H1 (cell line): ENCODE data around the gene NLRP1. TPM values are rescaled to one million over a fixed set of nuclear protein-coding genes. Genes with fewer than 3 reads are reported as not detected.
"Not testable (repeated sequence)": the region's sequence is repeated elsewhere in the genome, so short reads cannot be mapped to it uniquely, and the experiment has no call there.

Experiments
- CTCF ChIA-PET: fragments of 300-600 bp; sonication (Branson Sonifier 250); formaldehyde crosslinking; loops from one replicate; lab custom pipeline; 2021; ENCODE audit not compliant: partially characterized antibody; lab: Charles Lee
- POLR2A ChIA-PET: fragments of 300-600 bp; sonication (Branson Sonifier 250); formaldehyde crosslinking; loops from one replicate; lab custom pipeline; 2021; ENCODE audit warnings: inconsistent platforms; ENCODE audit not compliant: partially characterized antibody; lab: Charles Lee
- DNase-seq, 2 experiments: peaks; one replicate each; pipeline versions ENCODE4 v3.0.0 to v3.0.0-alpha.2; 2010 to 2022; ENCODE audit warnings: low spot score in 2 of 2, low read depth in 1 of 2, mixed read lengths in 1 of 2
- FAIRE-seq: peaks from 2 replicates; lab custom pipeline; 2011; peaks lifted over from hg19 to GRCh38; lab: Jason Lieb, UNC
- H2AFZ ChIP-seq: 2 replicates; pipeline ENCODE4 v1.8.1; 2012; ENCODE audit warnings: low read length, inconsistent platforms
- H2AK5ac ChIP-seq: 2 replicates; pipeline ENCODE4 v1.6.1; 2013; ENCODE audit warnings: low read depth, low read length
- H2BK120ac ChIP-seq: replicated peaks from 2 replicates; pipeline ENCODE3; 2013; ENCODE audit warnings: low read depth, low read length, inconsistent platforms
- H2BK12ac ChIP-seq: 2 replicates; pipeline ENCODE4 v1.6.1; 2013; ENCODE audit warnings: low read depth, low read length
- H2BK15ac ChIP-seq: 2 replicates; pipeline ENCODE4 v1.6.1; 2013; ENCODE audit warnings: low read length
- H2BK20ac ChIP-seq: 2 replicates; pipeline ENCODE4 v1.6.1; 2013; ENCODE audit warnings: low read length
- H2BK5ac ChIP-seq: 2 replicates; pipeline ENCODE4 v1.6.1; 2013; ENCODE audit warnings: low read depth, low read length
- H3K14ac ChIP-seq: 2 replicates; pipeline ENCODE4 v1.6.1; 2013; ENCODE audit warnings: inconsistent platforms; ENCODE audit not compliant: insufficient read length
- H3K18ac ChIP-seq: 2 replicates; pipeline ENCODE4 v1.6.1; 2013; ENCODE audit warnings: low read length; ENCODE audit errors: extremely low read depth
- H3K23ac ChIP-seq: 2 replicates; pipeline ENCODE4 v1.6.1; 2013; ENCODE audit warnings: inconsistent platforms; ENCODE audit not compliant: insufficient read length
- H3K23me2 ChIP-seq: 2 replicates; pipeline ENCODE4 v1.6.1; 2013; ENCODE audit warnings: low read depth, low read length
- H3K27ac ChIP-seq: 2 replicates; pipeline ENCODE4 v1.6.1; 2011; ENCODE audit warnings: low read depth, low read length, inconsistent platforms
- H3K27me3 ChIP-seq, 4 experiments: replicated peaks in 1 of 4; 1 replicate in 1 of 4; 2 replicates in 3 of 4; pipeline versions ENCODE4 v1.6.1 to v1.8.1; 2011 to 2013; ENCODE audit warnings: low read length in 3 of 4, mild to moderate bottlenecking in 3 of 4, inconsistent platforms in 2 of 4, mixed read lengths in 2 of 4, moderate library complexity in 1 of 4; ENCODE audit not compliant: control insufficient read depth in 3 of 4, insufficient read depth in 3 of 4; ENCODE audit errors: extremely low read depth in 1 of 4
- H3K36me3 ChIP-seq, 4 experiments: 2 replicates each; pipeline versions ENCODE4 v1.6.1 to v1.8.1; 2011 to 2013; ENCODE audit warnings: mild to moderate bottlenecking in 4 of 4, low read length in 3 of 4, moderate library complexity in 2 of 4, control low read depth in 1 of 4, inconsistent platforms in 1 of 4; ENCODE audit not compliant: insufficient read depth in 4 of 4, control insufficient read depth in 2 of 4
- H3K4ac ChIP-seq: replicated peaks from 2 replicates; pipeline ENCODE3; 2013; ENCODE audit warnings: low read length, low read depth, mixed read lengths, inconsistent platforms; ENCODE audit not compliant: insufficient read length
- H3K4me1 ChIP-seq, 4 experiments: replicated peaks in 1 of 4; 1 replicate in 1 of 4; 2 replicates in 3 of 4; pipeline versions ENCODE4 v1.6.1 to v1.8.1; 2011 to 2013; ENCODE audit warnings: low read length in 3 of 4, inconsistent platforms in 2 of 4, mixed read lengths in 1 of 4; ENCODE audit not compliant: insufficient read depth in 4 of 4, control insufficient read depth in 3 of 4
- H3K4me2 ChIP-seq, 2 experiments: 2 replicates each; pipeline versions ENCODE4 v1.6.1 to v1.8.1; 2011 to 2013; ENCODE audit warnings: low read depth in 2 of 2, low read length in 2 of 2, control low read depth in 1 of 2, inconsistent platforms in 1 of 2, mild to moderate bottlenecking in 1 of 2; ENCODE audit not compliant: insufficient read depth in 1 of 2
- H3K4me3 ChIP-seq, 4 experiments: fragments of 200-600, 300-600 bp in 1 of 4; sonication (generic), shearing (Covaris generic), sonication (Bioruptor Twin) in 1 of 4; 2 replicates each; pipeline versions ENCODE4 v1.5.1 to v1.8.1; 2011 to 2016; ENCODE audit warnings: low read length in 4 of 4, low read depth in 3 of 4, control low read depth in 2 of 4, inconsistent platforms in 2 of 4, mild to moderate bottlenecking in 2 of 4, mixed read lengths in 1 of 4, moderate library complexity in 1 of 4; ENCODE audit not compliant: insufficient read depth in 2 of 4; ENCODE audit errors: extremely low read depth in 1 of 4
- H3K56ac ChIP-seq: replicated peaks from 2 replicates; pipeline ENCODE3; 2013; ENCODE audit warnings: low read depth, mild to moderate bottlenecking, mixed read lengths, low read length, inconsistent platforms; ENCODE audit not compliant: insufficient read length
- H3K79me1 ChIP-seq: 2 replicates; pipeline ENCODE4 v1.6.1; 2013; ENCODE audit warnings: low read depth, low read length, control low read depth
- H3K79me2 ChIP-seq, 2 experiments: 2 replicates each; pipeline versions ENCODE4 v1.6.1 to v1.8.1; 2012 to 2013; ENCODE audit warnings: low read length in 2 of 2, mild to moderate bottlenecking in 2 of 2, inconsistent platforms in 1 of 2; ENCODE audit not compliant: insufficient read depth in 2 of 2, control insufficient read depth in 1 of 2
- H3K9ac ChIP-seq, 4 experiments: replicated peaks in 1 of 4; 1 replicate in 1 of 4; 2 replicates in 3 of 4; pipeline versions ENCODE4 v1.6.1 to v1.8.1; 2011 to 2013; ENCODE audit warnings: low read depth in 3 of 4, low read length in 3 of 4, control low read depth in 2 of 4, mild to moderate bottlenecking in 2 of 4, moderate library complexity in 2 of 4, inconsistent platforms in 1 of 4; ENCODE audit errors: extremely low read depth in 1 of 4
- H3K9me3 ChIP-seq, 2 experiments: 2 replicates each; pipeline versions ENCODE4 v1.6.1 to v1.8.1; 2012 to 2013; ENCODE audit warnings: mild to moderate bottlenecking in 2 of 2, moderate library complexity in 2 of 2, control low read depth in 1 of 2, inconsistent platforms in 1 of 2, low read depth in 1 of 2, low read length in 1 of 2, mixed read lengths in 1 of 2; ENCODE audit not compliant: insufficient read depth in 2 of 2
- H4K20me1 ChIP-seq, 2 experiments: replicated peaks in 1 of 2; 2 replicates each; pipeline versions ENCODE3 to v1.8.1; 2011 to 2013; ENCODE audit warnings: inconsistent platforms in 2 of 2, low read length in 2 of 2, mild to moderate bottlenecking in 1 of 2; ENCODE audit not compliant: insufficient read depth in 2 of 2, control insufficient read depth in 1 of 2
- H4K5ac ChIP-seq: 2 replicates; pipeline ENCODE4 v1.6.1; 2013; ENCODE audit warnings: low read length, low read depth, mixed read lengths, inconsistent platforms; ENCODE audit not compliant: insufficient read length
- H4K8ac ChIP-seq: 2 replicates; pipeline ENCODE4 v1.8.0; 2013; ENCODE audit warnings: mild to moderate bottlenecking, moderate library complexity, low read length, inconsistent platforms; ENCODE audit not compliant: insufficient read depth; ENCODE audit errors: extremely low read depth
- H4K91ac ChIP-seq: replicated peaks from 2 replicates; pipeline ENCODE3; 2013; ENCODE audit warnings: low read length, mixed read lengths, inconsistent platforms; ENCODE audit not compliant: insufficient read length
- WGBS, 2 experiments: shearing (Covaris generic) in 1 of 2; methylation state at CpG; one replicate each; pipeline versions ENCODE4 v1.1.6 to v1.1.7; 2013 to 2015; ENCODE audit warnings: low lambda C conversion rate in 2 of 2, mixed read lengths in 2 of 2, inconsistent platforms in 1 of 2, low coverage in 1 of 2, missing lambda C conversion rate in 1 of 2; ENCODE audit not compliant: insufficient replicate concordance in 2 of 2, insufficient coverage in 1 of 2, insufficient read length in 1 of 2; ENCODE audit errors: extremely low coverage in 1 of 2, missing lambda C conversion rate in 1 of 2; 5-methylcytosine and 5-hydroxymethylcytosine counted together
- polyA plus RNA-seq, 7 experiments: library from polyadenylated mRNA; depleted of rRNA in 3 of 7; stranded (reverse) in 5 of 7; unstranded in 2 of 7; fragments of >200 nt in 5 of 7; fragments of 200-250 nt in 2 of 7; gene quantifications; 1 replicate in 5 of 7; 2 replicates in 1 of 7; 4 replicates in 1 of 7; pipeline versions ENCODE4 v1.2.1 to v1.2.3, GENCODE V29; 2011 to 2013; ENCODE audit warnings: missing spikeins in 2 of 7, mixed read lengths in 2 of 7
- total RNA-seq: library from RNA; stranded (reverse); fragmentation: NEBNext Ultra II Directional; extraction: Animal tissue kit (Norgen Biotek cat#: 25700); gene quantifications from 2 replicates; pipeline ENCODE4 v1.2.1, GENCODE V29; 2021

The NLRP1 gene
- total and polyA plus RNA-seq, 2 of the 8 experiments (the other 6 are each of a cell fraction or from before 2014, with no cell fraction given) = 8.6 to 10.4 TPM

- H2BK20ac ChIP-seq, H4K5ac ChIP-seq, H3K14ac ChIP-seq, H3K27ac ChIP-seq, H3K9ac ChIP-seq, H3K9me3 ChIP-seq, H3K18ac ChIP-seq, H2BK120ac ChIP-seq, H2BK15ac ChIP-seq, FAIRE-seq, POLR2A ChIA-PET, H3K4me2 ChIP-seq, H2AFZ ChIP-seq, H3K36me3 ChIP-seq, H4K8ac ChIP-seq, CTCF ChIA-PET, H3K56ac ChIP-seq, H2AK5ac ChIP-seq, DNase-seq, H3K79me1 ChIP-seq, H3K23ac ChIP-seq, H3K23me2 ChIP-seq, H3K27me3 ChIP-seq, H4K91ac ChIP-seq, H3K4me3 ChIP-seq, H2BK12ac ChIP-seq, H3K4ac ChIP-seq, H4K20me1 ChIP-seq, H3K4me1 ChIP-seq, H2BK5ac ChIP-seq, H3K79me2 ChIP-seq: not testable (repeated sequence)
- WGBS, 2 experiments = 95% methylated on average over 4 of the region's 4 CpGs; no CpG with 5 or more reads in 1 of the 2 experiments
Measured at GRCh38 chr17:5578768-5579167, 5.5 kb downstream of the NLRP1 start.

- H2BK15ac ChIP-seq, H3K14ac ChIP-seq, H3K4me2 ChIP-seq, H2BK12ac ChIP-seq, H3K4ac ChIP-seq, H3K4me3 ChIP-seq, H4K5ac ChIP-seq, FAIRE-seq, H3K79me1 ChIP-seq, H2AFZ ChIP-seq, H3K18ac ChIP-seq, H2BK20ac ChIP-seq, H3K23me2 ChIP-seq, H3K36me3 ChIP-seq, H3K9ac ChIP-seq, H4K20me1 ChIP-seq, H3K56ac ChIP-seq, POLR2A ChIA-PET, H3K4me1 ChIP-seq, H2BK5ac ChIP-seq, H3K27me3 ChIP-seq, H4K91ac ChIP-seq, DNase-seq, H3K79me2 ChIP-seq, H2AK5ac ChIP-seq, H2BK120ac ChIP-seq, H3K27ac ChIP-seq, H3K23ac ChIP-seq, H4K8ac ChIP-seq: not testable (repeated sequence)
- 94% methylated on average over 6 of the region's 7 CpGs; no CpG with 5 or more reads in 1 of the 2 experiments for WGBS, 2 experiments
- peaks cover 5 to 19% of the 10 kb centered on the region in 2 experiments for H3K9me3 ChIP-seq
- CTCF ChIA-PET = interaction anchor here (1.4 kb wide), 1 partner anchor 14 kb away, joined by 4 read pairs; no protein-coding TSS in a partner anchor
Measured at GRCh38 chr17:5573017-5573416, 11.3 kb downstream of the NLRP1 start.
